ENCODE data around the gene MEGF9.

GRCh38 chr9:120630333-120630732, 83.9 kb downstream of the MEGF9 start:
- TF ChIP-seq CTCF (IDR thresholded peaks at IDR 0.05) (no peak), POLR2A (IDR thresholded peaks at IDR 0.05) (no peak)

All from thyroid gland (tissue), 4 donors.